Naive thymus-derived CD4-positive, alpha-beta T cell (primary cell): ENCODE results near the gene PLPPR3. TPM values are rescaled to one million over a fixed set of nuclear protein-coding genes. Genes with fewer than 3 reads are reported as not detected.

Experiments
- ATAC-seq: fragments of 150-1000 bp; cut with Tn5 transposase; 2 replicates; pipeline ENCODE4 v1.10.0; 2021; ENCODE audit warnings: mild to moderate bottlenecking, moderate library complexity
- CTCF ChIA-PET: fragments of 350-600 bp; sonication (Branson Sonifier 250); formaldehyde crosslinking; loops from one replicate; lab custom pipeline; 2021; ENCODE audit warnings: antibody characterized with exemption; lab: Charles Lee
- POLR2A ChIA-PET: fragments of 350-600 bp; sonication (Branson Sonifier 250); formaldehyde crosslinking; loops from one replicate; lab custom pipeline; 2021; ENCODE audit warnings: antibody characterized with exemption, inconsistent platforms; lab: Charles Lee
- DNase-seq, 9 donors: peaks; one replicate each; pipeline versions ENCODE4 v3.0.0 to v3.0.0-alpha.2; 2020 to 2022; ENCODE audit warnings: mixed read lengths in 1 of 9
- H3K27ac ChIP-seq: one replicate; pipeline ENCODE4 v1.7.0; 2013; ENCODE audit warnings: mild to moderate bottlenecking, low read depth, low read length, moderate library complexity
- H3K27me3 ChIP-seq, 2 donors: one replicate each; pipeline ENCODE4 v1.7.0; 2013; ENCODE audit warnings: low read length in 2 of 2, mild to moderate bottlenecking in 2 of 2, moderate library complexity in 2 of 2; ENCODE audit not compliant: control insufficient read depth in 2 of 2, insufficient read depth in 2 of 2
- H3K36me3 ChIP-seq, 3 experiments: 1 replicate in 2 of 3; 2 replicates in 1 of 3; pipeline ENCODE4 v1.7.0; 2013; ENCODE audit warnings: low read length in 3 of 3, mild to moderate bottlenecking in 3 of 3, moderate library complexity in 1 of 3; ENCODE audit not compliant: insufficient read depth in 3 of 3, control insufficient read depth in 2 of 3
- H3K4me1 ChIP-seq, 2 donors: one replicate each; pipeline ENCODE4 v1.7.0; 2013; ENCODE audit warnings: low read length in 2 of 2, mild to moderate bottlenecking in 2 of 2, moderate library complexity in 1 of 2; ENCODE audit not compliant: control insufficient read depth in 2 of 2, insufficient read depth in 2 of 2
- H3K4me3 ChIP-seq: 2 replicates; pipeline ENCODE4 v1.7.0; 2013; ENCODE audit warnings: mild to moderate bottlenecking, low read length
- H3K9me3 ChIP-seq, 3 experiments: 1 replicate in 2 of 3; 2 replicates in 1 of 3; pipeline ENCODE4 v1.7.0; 2013; ENCODE audit warnings: low read length in 3 of 3; ENCODE audit not compliant: control insufficient read depth in 2 of 3
- H3K27ac Mint-ChIP-seq, 9 donors: one replicate each; pipeline ENCODE4 v1.8.0; 2020 to 2022; ENCODE audit warnings: mixed read lengths in 9 of 9, mild to moderate bottlenecking in 8 of 9, moderate library complexity in 5 of 9, inconsistent platforms in 2 of 9
- H3K27me3 Mint-ChIP-seq, 5 donors: one replicate each; pipeline ENCODE4 v1.8.0; 2021 to 2022; ENCODE audit warnings: mixed read lengths in 5 of 5, mild to moderate bottlenecking in 1 of 5
- H3K36me3 Mint-ChIP-seq, 5 donors: one replicate each; pipeline ENCODE4 v1.8.0; 2020 to 2022; ENCODE audit warnings: mixed read lengths in 5 of 5, mild to moderate bottlenecking in 3 of 5, inconsistent platforms in 1 of 5
- H3K4me1 Mint-ChIP-seq, 7 donors: one replicate each; pipeline ENCODE4 v1.8.0; 2020 to 2022; ENCODE audit warnings: mixed read lengths in 7 of 7, mild to moderate bottlenecking in 3 of 7, inconsistent platforms in 1 of 7
- H3K4me3 Mint-ChIP-seq, 10 donors: one replicate each; pipeline ENCODE4 v1.8.0; 2020 to 2022; ENCODE audit warnings: mild to moderate bottlenecking in 10 of 10, mixed read lengths in 10 of 10, moderate library complexity in 6 of 10, inconsistent platforms in 2 of 10
- H3K9me3 Mint-ChIP-seq, 11 donors: one replicate each; pipeline ENCODE4 v1.8.0; 2020 to 2022; ENCODE audit warnings: mixed read lengths in 11 of 11, mild to moderate bottlenecking in 4 of 11, inconsistent platforms in 1 of 11, moderate library complexity in 1 of 11
- intact Hi-C, 2 donors: fragments of 100-400 bp; cut with micrococcal nuclease; formaldehyde crosslinking; loops; one replicate each; pipeline ENCODE4 v1.15.1; 2023
- polyA plus RNA-seq, 2 donors: library from polyadenylated mRNA; unstranded; fragments of 300-500 nt; fragmentation: Illumina TruSeq; gene quantifications; one replicate each; pipeline ENCODE4 v1.2.3, GENCODE V29; 2021
- total RNA-seq, 6 experiments: library from RNA in 5 of 6; stranded (reverse) in 5 of 6; gene quantifications; 1 replicate in 5 of 6; 2 replicates in 1 of 6; pipeline ENCODE4 v1.2.3 and lab custom pipeline; 2021 to 2026

Gene PLPPR3
- total and polyA plus RNA-seq, 7 experiments from 2014 or later, result not detected

DNA sequence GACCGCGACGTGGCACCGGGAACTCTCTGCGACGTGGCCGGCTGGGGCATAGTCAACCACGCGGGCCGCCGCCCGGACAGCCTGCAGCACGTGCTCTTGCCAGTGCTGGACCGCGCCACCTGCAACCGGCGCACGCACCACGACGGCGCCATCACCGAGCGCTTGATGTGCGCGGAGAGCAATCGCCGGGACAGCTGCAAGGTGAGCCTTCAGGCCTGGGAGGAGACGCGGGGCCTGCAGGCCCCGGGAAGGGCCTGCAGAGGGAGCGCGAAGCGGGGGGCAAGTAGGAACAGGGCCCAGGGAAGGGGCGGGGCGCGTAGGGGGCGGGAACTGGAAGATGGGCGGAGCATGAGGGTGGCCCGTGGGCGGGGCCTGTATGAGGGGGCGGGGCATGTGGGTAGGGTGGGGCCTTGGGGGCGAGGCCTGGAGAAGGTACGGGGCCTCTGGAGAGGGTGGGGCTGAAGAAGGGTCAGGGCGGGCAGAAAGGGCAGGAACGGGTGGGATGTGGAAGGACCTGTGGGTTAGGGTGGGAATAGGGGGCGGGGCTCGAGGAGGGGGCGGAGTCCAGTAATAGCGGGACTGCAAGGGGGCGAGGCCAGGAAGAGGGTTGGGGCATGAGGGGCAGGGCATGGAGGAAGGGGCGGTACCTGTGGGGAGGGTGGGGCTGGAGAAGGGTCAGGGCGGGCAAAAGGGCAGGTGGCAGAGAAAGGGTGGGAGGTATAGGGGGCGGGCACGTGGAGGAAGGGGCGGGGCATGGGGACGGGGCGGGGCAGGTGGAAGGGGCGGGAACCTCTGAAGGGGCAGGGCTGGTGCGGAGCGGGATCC, 40.2 kb upstream of the PLPPR3 start:
- peak; percentile 58 for ATAC-seq
- intact Hi-C loops, result loop anchor here (1.0 to 10.0 kb wide), 15 partner anchors 10 to 383 kb away; partner anchors contain the start of genes MED16 (in 2 of the 2), PTBP1 (in 2 of the 2), RNU6-9 (in 2 of the 2) and ARHGAP45 (in 1 of the 2)

GRCh38 chr19:861141-861755, 39.5 kb upstream of the PLPPR3 start:
- ATAC-seq (no peak), DNase-seq (no peak)
- Mint-ChIP-seq H3K4me1 (peaks cover 0 to 23% (median 16%) of the 10 kb centered on the region in 7 donors), H3K27me3 (peaks cover 0 to 18% (median 0%) of the 10 kb centered on the region in 5 donors), H3K36me3 (no peaks in the 10 kb centered on the region), H3K9me3 (peaks cover 0 to 2% (median 0%) of the 10 kb centered on the region in 11 donors), H3K27ac (no peak overlapping the region), H3K4me3 (peak overlapping the region in 3 of 10 donors; percentile 23 to 78 (median 49))
- ChIA-PET CTCF (no interaction called here), POLR2A (interaction anchor here (1.3 to 4.3 kb wide), 3 partner anchors 32 to 46 kb away, joined by 5 to 54 read pairs (median 21); partner anchors contain the start of genes MED16 and RNU6-9)
- Histone ChIP-seq H3K4me3 (no peak overlapping the region), H3K36me3 (no peaks in the 10 kb centered on the region), H3K27ac (no peak overlapping the region), H3K27me3 (no peaks in the 10 kb centered on the region), H3K9me3 (no peaks in the 10 kb centered on the region), H3K4me1 (peaks cover 14 to 23% of the 10 kb centered on the region in 2 donors)
- intact Hi-C loops, result loop anchor here (5.0 to 10.0 kb wide), 3 partner anchors 179 to 384 kb away; partner anchors contain the start of genes ARHGAP45 (in 1 of the 2), ATP5F1D (in 1 of the 2) and MIDN (in 1 of the 2)

More for the DNA sequence above, 40.2 kb upstream of the PLPPR3 start:
- Mint-ChIP-seq H3K27ac (peak overlapping the region in 6 of 9 donors; percentile 57 to 91 (median 82)), H3K4me3 (peak overlapping the region in 9 of 10 donors; percentile 34 to 82 (median 74)), H3K36me3 (no peaks in the 10 kb centered on the region), H3K27me3 (peaks cover 0 to 18% (median 0%) of the 10 kb centered on the region in 5 donors), H3K4me1 (peaks cover 0 to 23% (median 16%) of the 10 kb centered on the region in 7 donors), H3K9me3 (peaks cover 0 to 2% (median 0%) of the 10 kb centered on the region in 11 donors)
- ChIA-PET CTCF (interaction anchor here (2.2 to 2.9 kb wide), 3 partner anchors 54 to 120 kb away, joined by 10 to 22 read pairs (median 18); partner anchors contain the start of gene KISS1R), POLR2A (interaction anchor here (1.3 to 5.8 kb wide), 6 partner anchors 31 to 178 kb away, joined by 5 to 82 read pairs (median 18); partner anchors contain the start of genes ABCA7, KISS1R, MED16 and RNU6-9)
- Histone ChIP-seq H3K27ac (no peak overlapping the region), H3K4me3 (no peak overlapping the region), H3K9me3 (no peaks in the 10 kb centered on the region), H3K27me3 (no peaks in the 10 kb centered on the region), H3K4me1 (peaks cover 14 to 23% of the 10 kb centered on the region in 2 donors), H3K36me3 (no peaks in the 10 kb centered on the region)
- peak; percentile 35 to 72 (median 58) for DNase-seq

DNA sequence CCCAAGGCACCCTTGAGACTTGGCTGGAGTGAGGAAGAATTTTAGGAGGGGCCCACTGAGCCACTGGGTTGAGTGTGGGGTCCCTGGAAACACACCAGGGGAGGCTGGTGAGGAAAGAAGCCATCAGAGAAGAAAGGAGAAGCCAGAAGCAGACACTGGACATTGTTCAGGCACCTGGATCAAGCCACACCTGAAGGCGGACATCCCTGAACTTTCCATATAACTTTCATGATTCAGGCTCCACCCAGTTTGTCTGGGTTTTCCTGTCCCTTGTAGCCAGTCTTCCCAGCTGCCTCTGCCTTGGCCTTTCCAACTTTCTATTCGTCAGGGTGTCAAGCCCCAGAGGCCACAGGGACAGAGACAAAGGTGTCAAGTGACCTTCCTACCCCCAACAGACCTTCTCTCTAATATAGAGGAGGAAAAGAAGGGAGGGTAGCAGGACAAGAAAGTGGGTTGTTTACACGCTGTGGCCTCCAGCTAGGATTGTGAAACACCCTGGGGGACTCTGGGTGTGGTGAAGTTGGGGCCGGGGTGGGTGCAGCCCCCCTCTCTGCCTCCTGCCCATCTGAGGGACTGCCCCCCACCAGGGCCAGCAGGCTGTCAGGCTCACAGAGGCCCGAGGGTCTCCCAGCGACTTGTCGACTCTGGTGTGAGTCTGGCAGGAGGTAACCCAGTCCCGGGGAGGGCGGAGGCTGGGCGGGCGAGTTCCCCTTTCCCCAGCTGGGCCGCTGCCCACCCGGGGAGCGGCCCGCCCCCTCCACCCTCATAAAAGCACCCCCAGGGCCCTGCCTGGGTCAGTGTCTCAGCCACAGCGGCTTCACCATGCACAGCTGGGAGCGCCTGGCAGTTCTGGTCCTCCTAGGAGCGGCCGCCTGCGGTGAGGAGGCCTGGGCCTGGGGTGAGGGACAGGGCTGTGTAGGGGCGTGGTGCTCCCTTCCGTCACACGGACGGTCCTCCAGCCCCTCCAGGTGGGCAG, 37.4 kb upstream of the PLPPR3 start, which contains the start of gene CFD:
TSS of gene CFD (plus strand) at position 797 of the 976 bp plus-strand sequence. CDS start at position 823, 26 bp downstream.
- ChIA-PET CTCF (interaction anchor here (0.6 to 2.1 kb wide), 5 partner anchors 51 to 125 kb away, joined by 3 to 5 read pairs (median 4); partner anchors contain the start of gene WDR18), POLR2A (interaction anchor here (0.6 to 3.0 kb wide), 4 partner anchors 58 to 370 kb away, joined by 3 to 11 read pairs (median 4); partner anchors contain the start of gene CNN2)
- no peak within 1 kb of the TSS for H3K4me3 ChIP-seq
- intact Hi-C loops, result no loop called here
- peak; percentile 18 for ATAC-seq
- Mint-ChIP-seq H3K4me3 (peak within 1 kb of the TSS in 6 of 10 donors; percentile 25 to 64 (median 39)), H3K36me3 (no peaks in the 10 kb centered on the region), H3K4me1 (peaks cover 0 to 18% (median 16%) of the 10 kb centered on the region in 7 donors), H3K27me3 (peaks cover 0 to 19% (median 0%) of the 10 kb centered on the region in 5 donors), H3K27ac (peak within 1 kb of the TSS in 1 of 9 donors; percentile 24), H3K9me3 (peaks cover 0 to 2% (median 0%) of the 10 kb centered on the region in 11 donors)
- no peak within 1 kb of the TSS for H3K27ac ChIP-seq
- no peaks in the 10 kb centered on the region for H3K27me3 ChIP-seq
- H3K9me3 ChIP-seq, result no peaks in the 10 kb centered on the region
- no peak for DNase-seq
- peaks cover 14 to 21% of the 10 kb centered on the region in 2 donors for H3K4me1 ChIP-seq
- no peaks in the 10 kb centered on the region for H3K36me3 ChIP-seq

GRCh38 chr19:858284-858683, 36.5 kb upstream of the PLPPR3 start:
- H3K27me3 Mint-ChIP-seq, result peaks cover 0 to 23% (median 0%) of the 10 kb centered on the region in 5 donors
- Histone ChIP-seq H3K4me3 (no peak overlapping the region), H3K27ac (no peak overlapping the region), H3K9me3 (no peaks in the 10 kb centered on the region), H3K27me3 (no peaks in the 10 kb centered on the region), H3K4me1 (peaks cover 9 to 13% of the 10 kb centered on the region in 2 donors), H3K36me3 (no peaks in the 10 kb centered on the region)
- POLR2A ChIA-PET, result interaction anchor here (0.6 to 3.0 kb wide), 2 partner anchors 62 to 168 kb away, joined by 3 to 11 read pairs; partner anchors contain the start of gene CNN2
- H3K4me3 Mint-ChIP-seq, result no peak overlapping the region
- CTCF ChIA-PET, result interaction anchor here (0.6 to 2.1 kb wide), 6 partner anchors 51 to 208 kb away, joined by 3 to 5 read pairs (median 4); partner anchors contain the start of gene WDR18
- no peaks in the 10 kb centered on the region for H3K36me3 Mint-ChIP-seq
- ATAC-seq (no peak), DNase-seq (no peak)
- H3K27ac Mint-ChIP-seq, result peak overlapping the region in 1 of 9 donors; percentile 24
- peaks cover 0 to 2% (median 0%) of the 10 kb centered on the region in 11 donors for H3K9me3 Mint-ChIP-seq
- peaks cover 0 to 17% (median 9%) of the 10 kb centered on the region in 7 donors for H3K4me1 Mint-ChIP-seq
- intact Hi-C loops, result no loop called here

DNA sequence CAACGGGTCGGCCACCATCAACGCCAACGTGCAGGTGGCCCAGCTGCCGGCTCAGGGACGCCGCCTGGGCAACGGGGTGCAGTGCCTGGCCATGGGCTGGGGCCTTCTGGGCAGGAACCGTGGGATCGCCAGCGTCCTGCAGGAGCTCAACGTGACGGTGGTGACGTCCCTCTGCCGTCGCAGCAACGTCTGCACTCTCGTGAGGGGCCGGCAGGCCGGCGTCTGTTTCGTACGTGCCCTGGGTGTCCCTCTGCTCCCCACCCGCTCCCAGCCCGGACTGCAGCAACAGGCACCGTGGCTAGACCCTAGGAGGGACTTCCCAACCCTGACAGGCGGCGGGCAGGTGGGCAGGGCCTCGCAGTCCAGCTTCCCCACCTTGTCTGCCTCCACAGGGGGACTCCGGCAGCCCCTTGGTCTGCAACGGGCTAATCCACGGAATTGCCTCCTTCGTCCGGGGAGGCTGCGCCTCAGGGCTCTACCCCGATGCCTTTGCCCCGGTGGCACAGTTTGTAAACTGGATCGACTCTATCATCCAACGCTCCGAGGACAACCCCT, 33.9 kb upstream of the PLPPR3 start:
- intact Hi-C loops, result no loop called here
- Mint-ChIP-seq H3K36me3 (no peaks in the 10 kb centered on the region), H3K4me3 (no peak overlapping the region), H3K27me3 (peaks cover 0 to 23% (median 0%) of the 10 kb centered on the region in 5 donors), H3K4me1 (peaks cover 0 to 11% (median 0%) of the 10 kb centered on the region in 7 donors), H3K27ac (no peak overlapping the region), H3K9me3 (peaks cover 0 to 2% (median 0%) of the 10 kb centered on the region in 11 donors)
- DNase-seq (no peak), ATAC-seq (no peak)
- POLR2A ChIA-PET, result interaction anchor here (0.6 kb wide), 1 partner anchor 60 kb away, joined by 3 read pairs; no protein-coding TSS in a partner anchor
- Histone ChIP-seq H3K4me3 (no peak overlapping the region), H3K4me1 (no peaks in the 10 kb centered on the region), H3K9me3 (no peaks in the 10 kb centered on the region), H3K27ac (no peak overlapping the region), H3K36me3 (no peaks in the 10 kb centered on the region), H3K27me3 (no peaks in the 10 kb centered on the region)
- CTCF ChIA-PET, result interaction anchor here (0.6 to 2.4 kb wide), 6 partner anchors 10 to 323 kb away, joined by 3 to 8 read pairs (median 4); partner anchors contain the start of gene WDR18
